OCI-LY7 (cell line): ENCODE data around the gene PLIN5.

Experiments
- EZH2phosphoT487 ChIP-seq: fragments of 200-600 bp; sonication (generic); IDR thresholded peaks from 2 replicates; pipeline ENCODE4 v1.6.1; 2018; ENCODE audit warnings: low read depth, borderline replicate concordance, mild to moderate bottlenecking, mixed run types, antibody characterized with exemption, low read length, moderate library complexity, mixed read lengths
- TF ChIP-seq, protein P1 (sequence below): fragments of 200-600 bp; sonication (generic); conservative IDR thresholded peaks from 2 replicates; pipeline ENCODE4 v1.5.1; 2014; ENCODE audit warnings: mild to moderate bottlenecking, antibody characterized with exemption, low read length, moderate library complexity, mixed read lengths

DNA sequence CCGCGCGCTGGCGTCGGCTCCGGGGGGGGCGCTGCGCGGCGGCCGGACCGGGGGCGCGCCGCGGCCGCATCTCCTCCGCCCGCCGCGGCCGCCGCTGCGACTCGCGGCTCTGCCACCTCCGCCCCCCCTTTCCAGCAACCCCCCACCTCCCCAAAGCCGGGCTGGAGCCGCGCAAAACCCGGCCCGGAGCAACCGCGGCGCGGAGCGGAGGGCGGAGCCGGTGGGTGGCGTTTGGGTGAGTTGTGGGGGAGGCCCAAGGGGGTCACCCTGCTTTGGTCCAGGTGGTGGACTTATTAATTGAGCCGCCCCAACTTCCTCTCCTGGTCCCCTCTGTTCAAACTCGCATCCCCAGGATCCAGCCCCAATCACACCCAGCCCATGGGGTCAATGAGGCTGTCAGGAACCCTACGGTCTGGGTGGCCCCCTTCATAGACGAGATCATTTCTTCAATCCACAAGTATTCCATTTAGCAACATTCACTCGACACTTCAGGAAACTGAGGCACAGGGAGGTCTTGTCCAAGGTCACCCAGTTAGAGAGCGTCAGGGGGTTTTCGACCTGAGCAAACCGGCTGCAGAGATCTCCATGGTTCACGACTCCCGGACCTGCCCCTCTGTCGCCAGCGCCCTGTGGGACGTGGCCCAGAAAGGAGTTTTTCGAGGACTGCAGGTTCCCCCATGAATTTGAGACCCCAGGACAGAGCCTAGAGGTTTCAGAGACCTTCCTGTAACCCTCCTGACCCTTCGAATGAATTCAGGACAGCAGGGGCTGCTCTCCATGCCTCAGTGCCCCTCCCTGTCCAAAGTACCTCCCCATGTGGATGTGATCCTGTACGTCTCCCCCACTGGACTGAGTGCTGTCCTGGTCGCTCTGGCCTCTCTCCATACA, 46.9 kb upstream of the PLIN5 start:
- TF ChIP-seq, protein P1, sequence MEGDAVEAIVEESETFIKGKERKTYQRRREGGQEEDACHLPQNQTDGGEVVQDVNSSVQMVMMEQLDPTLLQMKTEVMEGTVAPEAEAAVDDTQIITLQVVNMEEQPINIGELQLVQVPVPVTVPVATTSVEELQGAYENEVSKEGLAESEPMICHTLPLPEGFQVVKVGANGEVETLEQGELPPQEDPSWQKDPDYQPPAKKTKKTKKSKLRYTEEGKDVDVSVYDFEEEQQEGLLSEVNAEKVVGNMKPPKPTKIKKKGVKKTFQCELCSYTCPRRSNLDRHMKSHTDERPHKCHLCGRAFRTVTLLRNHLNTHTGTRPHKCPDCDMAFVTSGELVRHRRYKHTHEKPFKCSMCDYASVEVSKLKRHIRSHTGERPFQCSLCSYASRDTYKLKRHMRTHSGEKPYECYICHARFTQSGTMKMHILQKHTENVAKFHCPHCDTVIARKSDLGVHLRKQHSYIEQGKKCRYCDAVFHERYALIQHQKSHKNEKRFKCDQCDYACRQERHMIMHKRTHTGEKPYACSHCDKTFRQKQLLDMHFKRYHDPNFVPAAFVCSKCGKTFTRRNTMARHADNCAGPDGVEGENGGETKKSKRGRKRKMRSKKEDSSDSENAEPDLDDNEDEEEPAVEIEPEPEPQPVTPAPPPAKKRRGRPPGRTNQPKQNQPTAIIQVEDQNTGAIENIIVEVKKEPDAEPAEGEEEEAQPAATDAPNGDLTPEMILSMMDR, result no peak
- no peak for TF ChIP-seq EZH2phosphoT487
